Gastroesophageal sphincter (tissue), 3 donors: ENCODE measurements around the gene PDE10A.

Experiments used
- POLR2A ChIP-seq, 2 donors: fragments of 450-650 bp; IDR thresholded peaks; one replicate each; pipeline ENCODE4 v1.6.1; 2017; ENCODE audit warnings: antibody characterized with exemption in 2 of 2, mild to moderate bottlenecking in 2 of 2, moderate library complexity in 1 of 2
- TF ChIP-seq, protein P1 (sequence below), 4 experiments: fragments of 200-600 bp in 2 of 4; fragments of 450-650 bp in 2 of 4; sonication (generic) in 1 of 4; IDR thresholded peaks; one replicate each; pipeline ENCODE4 v1.5.1; 2017 to 2019; ENCODE audit warnings: antibody characterized with exemption in 4 of 4, mild to moderate bottlenecking in 2 of 4, moderate library complexity in 2 of 4

GRCh38 chr6:165645919-165646318 lies 17.1 kb downstream of the PDE10A start:
- TF ChIP-seq, protein P1, sequence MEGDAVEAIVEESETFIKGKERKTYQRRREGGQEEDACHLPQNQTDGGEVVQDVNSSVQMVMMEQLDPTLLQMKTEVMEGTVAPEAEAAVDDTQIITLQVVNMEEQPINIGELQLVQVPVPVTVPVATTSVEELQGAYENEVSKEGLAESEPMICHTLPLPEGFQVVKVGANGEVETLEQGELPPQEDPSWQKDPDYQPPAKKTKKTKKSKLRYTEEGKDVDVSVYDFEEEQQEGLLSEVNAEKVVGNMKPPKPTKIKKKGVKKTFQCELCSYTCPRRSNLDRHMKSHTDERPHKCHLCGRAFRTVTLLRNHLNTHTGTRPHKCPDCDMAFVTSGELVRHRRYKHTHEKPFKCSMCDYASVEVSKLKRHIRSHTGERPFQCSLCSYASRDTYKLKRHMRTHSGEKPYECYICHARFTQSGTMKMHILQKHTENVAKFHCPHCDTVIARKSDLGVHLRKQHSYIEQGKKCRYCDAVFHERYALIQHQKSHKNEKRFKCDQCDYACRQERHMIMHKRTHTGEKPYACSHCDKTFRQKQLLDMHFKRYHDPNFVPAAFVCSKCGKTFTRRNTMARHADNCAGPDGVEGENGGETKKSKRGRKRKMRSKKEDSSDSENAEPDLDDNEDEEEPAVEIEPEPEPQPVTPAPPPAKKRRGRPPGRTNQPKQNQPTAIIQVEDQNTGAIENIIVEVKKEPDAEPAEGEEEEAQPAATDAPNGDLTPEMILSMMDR (IDR thresholded peaks at IDR 0.05) = no peak
- no peak for TF ChIP-seq POLR2A (IDR thresholded peaks at IDR 0.05)
